Neural cell (in vitro differentiated cells): ENCODE data around the gene CHTF18. TPM values are rescaled to one million over a fixed set of nuclear protein-coding genes. Genes with fewer than 3 reads are reported as not detected.
"Not testable (repeated sequence)": the region's sequence is repeated elsewhere in the genome, so short reads cannot be mapped to it uniquely, and the experiment has no call there.

ENCODE experiments used
- H2AFZ ChIP-seq: fragments of 200-600, 300-800 bp; sonication (generic), shearing (Covaris generic); 2 replicates; pipeline ENCODE4 v1.6.0; 2014; ENCODE audit warnings: low read depth, mild to moderate bottlenecking, antibody characterized with exemption, low read length, moderate library complexity
- H3F3A ChIP-seq: fragments of 200-600 bp; shearing (Covaris generic); 2 replicates; pipeline ENCODE4 v1.6.1; 2016; ENCODE audit warnings: mild to moderate bottlenecking, moderate library complexity, mixed read lengths, antibody characterized with exemption, low read length; ENCODE audit not compliant: insufficient read depth, poor library complexity, severe bottlenecking
- H3K27ac ChIP-seq: fragments of 200-600, 300-800 bp; sonication (generic), shearing (Covaris generic); 2 replicates; pipeline ENCODE4 v1.5.1; 2014; ENCODE audit warnings: mild to moderate bottlenecking, low read length, moderate library complexity
- H3K27me3 ChIP-seq: fragments of 300-800, 200-600 bp; sonication (generic), shearing (Covaris generic); 2 replicates; pipeline ENCODE4 v1.6.0; 2014; ENCODE audit warnings: mild to moderate bottlenecking, low read depth, low read length, moderate library complexity; ENCODE audit not compliant: insufficient read depth
- H3K36me3 ChIP-seq: fragments of 300-800, 200-600 bp; sonication (generic), shearing (Covaris generic); 2 replicates; pipeline ENCODE4 v1.5.1; 2014; ENCODE audit warnings: mild to moderate bottlenecking, antibody characterized with exemption, low read length, moderate library complexity; ENCODE audit not compliant: insufficient read depth
- H3K4me2 ChIP-seq: fragments of 300-800, 200-600 bp; sonication (generic), shearing (Covaris generic); 2 replicates; pipeline ENCODE4 v1.6.0; 2014; ENCODE audit warnings: mild to moderate bottlenecking, low read length
- H3K4me3 ChIP-seq: fragments of 300-800, 200-600 bp; sonication (generic), shearing (Covaris generic); 2 replicates; pipeline ENCODE4 v1.5.1; 2014; ENCODE audit warnings: mild to moderate bottlenecking, low read length, moderate library complexity
- H3K79me2 ChIP-seq: fragments of 200-600 bp; shearing (Covaris generic); replicated peaks from 2 replicates; pipeline ENCODE4 v1.6.0; 2014; ENCODE audit warnings: mild to moderate bottlenecking, low read length, moderate library complexity; ENCODE audit not compliant: insufficient read depth
- H3K9ac ChIP-seq: fragments of 300-800, 200-600 bp; sonication (generic), shearing (Covaris generic); 2 replicates; pipeline ENCODE4 v1.6.1; 2016; ENCODE audit warnings: mild to moderate bottlenecking, low read length, mixed read lengths
- H3K9me2 ChIP-seq: fragments of 200-600 bp; shearing (Covaris generic); 2 replicates; pipeline ENCODE4 v1.6.1; 2016; ENCODE audit warnings: mild to moderate bottlenecking, low read length, mixed read lengths; ENCODE audit not compliant: insufficient read depth
- H3K9me3 ChIP-seq: fragments of 200-600, 300-800 bp; sonication (generic), shearing (Covaris generic); 2 replicates; pipeline ENCODE4 v1.6.1; 2016; ENCODE audit warnings: mild to moderate bottlenecking, mixed run types, low read length, moderate library complexity, mixed read lengths
- H4K20me1 ChIP-seq: fragments of 200-600 bp; shearing (Covaris generic); 2 replicates; pipeline ENCODE4 v1.6.1; 2016; ENCODE audit warnings: mild to moderate bottlenecking, mixed run types; ENCODE audit not compliant: insufficient read depth
- EP300 ChIP-seq: fragments of 450-650 bp; conservative IDR thresholded peaks from 2 replicates; pipeline ENCODE4 v1.6.1; 2014; ENCODE audit warnings: antibody characterized with exemption, mild to moderate bottlenecking, moderate library complexity; ENCODE audit not compliant: poor library complexity, severe bottlenecking
- EZH2 ChIP-seq: fragments of 200-600, 300-800 bp; shearing (Covaris generic), sonication (generic); IDR thresholded peaks from 2 replicates; pipeline ENCODE4 v1.6.1; 2014; ENCODE audit warnings: antibody characterized with exemption, low read length, borderline replicate concordance, mild to moderate bottlenecking; ENCODE audit not compliant: insufficient read depth, poor library complexity, severe bottlenecking
- MXI1 ChIP-seq: fragments of 450-650 bp; conservative IDR thresholded peaks from 2 replicates; pipeline ENCODE4 v1.6.1; 2014; ENCODE audit warnings: antibody characterized with exemption, mild to moderate bottlenecking; ENCODE audit not compliant: poor library complexity, severe bottlenecking
- POLR2AphosphoS5 ChIP-seq: IDR thresholded peaks from 2 replicates; pipeline ENCODE4 v1.6.1; 2012
- RAD21 ChIP-seq: fragments of 450-650 bp; conservative IDR thresholded peaks from 2 replicates; pipeline ENCODE4 v1.6.1; 2014; ENCODE audit warnings: antibody characterized with exemption, mild to moderate bottlenecking, moderate library complexity
- SMC3 ChIP-seq: fragments of 450-650 bp; conservative IDR thresholded peaks from 2 replicates; pipeline ENCODE4 v1.6.1; 2014; ENCODE audit warnings: antibody characterized with exemption, mild to moderate bottlenecking, moderate library complexity; ENCODE audit not compliant: poor library complexity
- TAF1 ChIP-seq: IDR thresholded peaks from 2 replicates; pipeline ENCODE4 v1.6.1; 2012; ENCODE audit warnings: low read depth
- polyA plus RNA-seq: library from polyadenylated mRNA; depleted of rRNA; stranded (reverse); fragments of >200 nt; gene quantifications from 2 replicates; pipeline ENCODE4 v1.2.3, GENCODE V29; 2014
- TF ChIP-seq, protein P1 (sequence below): fragments of 450-650 bp; IDR thresholded peaks from 2 replicates; pipeline ENCODE4 v1.5.1; 2014; ENCODE audit warnings: antibody characterized with exemption, mild to moderate bottlenecking, moderate library complexity; ENCODE audit not compliant: poor library complexity, severe bottlenecking
- TF ChIP-seq, protein P2 (sequence below): IDR thresholded peaks from 2 replicates; pipeline ENCODE4 v1.6.1; 2012; ENCODE audit warnings: borderline replicate concordance

Gene CHTF18
- polyA plus RNA-seq, 1 donor from 2014 or later, result 31.2 TPM

DNA sequence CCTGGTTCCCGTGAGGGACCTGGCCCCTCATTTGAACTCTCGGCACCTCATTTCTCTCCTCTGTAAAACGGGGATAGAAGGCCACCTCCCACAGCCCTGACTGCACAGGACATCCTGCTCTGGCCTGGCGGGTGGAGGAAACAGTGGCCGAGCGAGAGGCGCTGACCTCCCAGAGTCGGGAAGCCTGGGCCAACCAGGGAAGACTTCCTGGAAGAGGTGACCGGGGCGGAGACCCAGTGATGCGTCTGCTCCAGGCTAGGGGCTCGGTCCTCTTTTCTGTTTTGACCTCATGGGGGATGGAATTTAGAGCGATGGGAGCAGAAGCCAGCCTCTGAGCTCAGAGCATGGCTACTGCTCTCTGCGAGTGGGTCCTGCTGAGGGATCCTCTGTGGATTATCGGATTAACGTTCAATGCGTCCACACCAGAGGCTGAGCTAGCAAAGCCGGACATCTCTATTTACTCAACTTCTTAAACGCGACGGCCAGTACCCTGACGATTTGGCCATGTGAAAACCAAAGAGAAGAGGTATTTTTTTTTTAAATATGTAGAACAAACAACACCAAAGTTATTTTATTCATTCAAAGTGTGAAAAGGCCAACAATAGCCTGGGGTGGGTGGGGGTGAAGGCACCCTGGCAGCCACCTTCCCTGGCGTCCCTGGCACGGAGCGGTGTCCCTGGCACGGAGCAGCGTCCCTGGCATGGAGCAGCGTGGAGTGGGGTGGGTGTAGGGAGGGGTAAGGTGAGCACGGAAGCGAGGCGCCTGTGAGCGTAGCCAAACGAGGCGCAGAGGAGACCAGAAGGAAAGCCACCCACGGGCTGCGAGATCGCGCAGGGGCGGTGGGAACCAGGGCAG lies 37.0 kb upstream of the CHTF18 start:
- H3K4me2 ChIP-seq, result no peak overlapping the region
- no peak overlapping the region for H3K4me3 ChIP-seq
- no peaks in the 10 kb centered on the region for H3F3A ChIP-seq
- peak overlapping the region; percentile 29 for H3K9ac ChIP-seq
- no peak overlapping the region for H2AFZ ChIP-seq
- H3K9me2 ChIP-seq, result no peaks in the 10 kb centered on the region
- no peak overlapping the region for H3K27ac ChIP-seq
- peaks cover 2% of the 10 kb centered on the region for H3K9me3 ChIP-seq
- H3K36me3 ChIP-seq, result no peaks in the 10 kb centered on the region
- no peaks in the 10 kb centered on the region for H4K20me1 ChIP-seq
- TF ChIP-seq, protein P1, sequence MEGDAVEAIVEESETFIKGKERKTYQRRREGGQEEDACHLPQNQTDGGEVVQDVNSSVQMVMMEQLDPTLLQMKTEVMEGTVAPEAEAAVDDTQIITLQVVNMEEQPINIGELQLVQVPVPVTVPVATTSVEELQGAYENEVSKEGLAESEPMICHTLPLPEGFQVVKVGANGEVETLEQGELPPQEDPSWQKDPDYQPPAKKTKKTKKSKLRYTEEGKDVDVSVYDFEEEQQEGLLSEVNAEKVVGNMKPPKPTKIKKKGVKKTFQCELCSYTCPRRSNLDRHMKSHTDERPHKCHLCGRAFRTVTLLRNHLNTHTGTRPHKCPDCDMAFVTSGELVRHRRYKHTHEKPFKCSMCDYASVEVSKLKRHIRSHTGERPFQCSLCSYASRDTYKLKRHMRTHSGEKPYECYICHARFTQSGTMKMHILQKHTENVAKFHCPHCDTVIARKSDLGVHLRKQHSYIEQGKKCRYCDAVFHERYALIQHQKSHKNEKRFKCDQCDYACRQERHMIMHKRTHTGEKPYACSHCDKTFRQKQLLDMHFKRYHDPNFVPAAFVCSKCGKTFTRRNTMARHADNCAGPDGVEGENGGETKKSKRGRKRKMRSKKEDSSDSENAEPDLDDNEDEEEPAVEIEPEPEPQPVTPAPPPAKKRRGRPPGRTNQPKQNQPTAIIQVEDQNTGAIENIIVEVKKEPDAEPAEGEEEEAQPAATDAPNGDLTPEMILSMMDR, result no peak
- TF ChIP-seq POLR2AphosphoS5, result no peak
- TF ChIP-seq MXI1, result no peak
- TF ChIP-seq RAD21, result no peak
- no peak for TF ChIP-seq SMC3
- no peak for TF ChIP-seq EZH2
- no peak for TF ChIP-seq TAF1
- TF ChIP-seq, protein P2, sequence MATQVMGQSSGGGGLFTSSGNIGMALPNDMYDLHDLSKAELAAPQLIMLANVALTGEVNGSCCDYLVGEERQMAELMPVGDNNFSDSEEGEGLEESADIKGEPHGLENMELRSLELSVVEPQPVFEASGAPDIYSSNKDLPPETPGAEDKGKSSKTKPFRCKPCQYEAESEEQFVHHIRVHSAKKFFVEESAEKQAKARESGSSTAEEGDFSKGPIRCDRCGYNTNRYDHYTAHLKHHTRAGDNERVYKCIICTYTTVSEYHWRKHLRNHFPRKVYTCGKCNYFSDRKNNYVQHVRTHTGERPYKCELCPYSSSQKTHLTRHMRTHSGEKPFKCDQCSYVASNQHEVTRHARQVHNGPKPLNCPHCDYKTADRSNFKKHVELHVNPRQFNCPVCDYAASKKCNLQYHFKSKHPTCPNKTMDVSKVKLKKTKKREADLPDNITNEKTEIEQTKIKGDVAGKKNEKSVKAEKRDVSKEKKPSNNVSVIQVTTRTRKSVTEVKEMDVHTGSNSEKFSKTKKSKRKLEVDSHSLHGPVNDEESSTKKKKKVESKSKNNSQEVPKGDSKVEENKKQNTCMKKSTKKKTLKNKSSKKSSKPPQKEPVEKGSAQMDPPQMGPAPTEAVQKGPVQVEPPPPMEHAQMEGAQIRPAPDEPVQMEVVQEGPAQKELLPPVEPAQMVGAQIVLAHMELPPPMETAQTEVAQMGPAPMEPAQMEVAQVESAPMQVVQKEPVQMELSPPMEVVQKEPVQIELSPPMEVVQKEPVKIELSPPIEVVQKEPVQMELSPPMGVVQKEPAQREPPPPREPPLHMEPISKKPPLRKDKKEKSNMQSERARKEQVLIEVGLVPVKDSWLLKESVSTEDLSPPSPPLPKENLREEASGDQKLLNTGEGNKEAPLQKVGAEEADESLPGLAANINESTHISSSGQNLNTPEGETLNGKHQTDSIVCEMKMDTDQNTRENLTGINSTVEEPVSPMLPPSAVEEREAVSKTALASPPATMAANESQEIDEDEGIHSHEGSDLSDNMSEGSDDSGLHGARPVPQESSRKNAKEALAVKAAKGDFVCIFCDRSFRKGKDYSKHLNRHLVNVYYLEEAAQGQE, result no peak
- no peak for TF ChIP-seq EP300
- no peaks in the 10 kb centered on the region for H3K79me2 ChIP-seq
- no peaks in the 10 kb centered on the region for H3K27me3 ChIP-seq

DNA sequence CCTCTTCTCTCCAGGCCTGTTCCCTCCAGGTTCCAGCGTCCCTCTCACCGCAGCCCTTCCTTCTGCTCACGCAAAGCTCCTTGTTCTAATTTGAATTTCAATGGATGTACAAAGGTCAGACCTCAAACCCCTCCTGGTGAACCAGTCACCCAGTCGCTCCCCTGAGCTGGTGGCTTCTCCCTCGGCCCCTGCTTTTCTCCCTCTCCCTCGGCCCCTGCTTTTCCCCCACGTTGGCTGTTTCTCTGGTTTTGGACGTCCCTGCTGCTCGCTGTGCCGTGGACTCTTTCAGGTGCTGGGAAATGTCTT lies 36.5 kb upstream of the CHTF18 start:
- Histone ChIP-seq H3K36me3 (no peaks in the 10 kb centered on the region), H3K27ac (no peak overlapping the region), H3K9me2 (no peaks in the 10 kb centered on the region), H3K9ac (peak overlapping the region; percentile 29), H2AFZ (no peak overlapping the region), H3K4me3 (no peak overlapping the region), H3F3A (no peaks in the 10 kb centered on the region), H3K4me2 (no peak overlapping the region), H3K27me3 (no peaks in the 10 kb centered on the region), H3K79me2 (no peaks in the 10 kb centered on the region), H4K20me1 (no peaks in the 10 kb centered on the region), H3K9me3 (peaks cover 4% of the 10 kb centered on the region)
- TF ChIP-seq EP300 (no peak), TAF1 (no peak), POLR2AphosphoS5 (no peak), MXI1 (no peak), RAD21 (no peak), EZH2 (no peak), SMC3 (no peak)
- TF ChIP-seq, protein P1, result no peak
- TF ChIP-seq, protein P2, result no peak

DNA sequence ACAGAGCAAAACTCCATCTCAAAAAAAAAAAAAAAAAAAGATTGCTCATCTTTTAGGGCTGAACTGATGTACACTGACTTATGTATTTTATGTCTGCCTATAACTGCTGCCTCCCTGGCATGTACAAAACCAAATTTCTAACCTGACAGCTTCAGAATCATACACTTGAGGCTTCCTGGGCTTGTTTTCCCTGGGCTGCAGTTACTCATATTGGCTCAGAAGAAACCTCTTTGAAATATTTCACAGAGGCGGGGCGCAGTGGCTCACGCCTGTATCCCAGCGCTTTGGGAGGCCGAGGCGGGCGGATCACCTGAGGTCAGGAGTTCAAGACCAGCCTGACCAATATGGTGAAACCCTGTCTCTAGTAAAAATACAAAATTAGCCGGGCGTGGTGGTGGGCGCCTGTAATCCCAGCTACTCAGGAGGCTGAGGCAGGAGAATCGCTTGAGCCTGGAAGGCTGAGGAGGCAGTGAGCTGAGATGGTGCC lies 34.3 kb upstream of the CHTF18 start:
- H2AFZ ChIP-seq, H3K27ac ChIP-seq, H3K79me2 ChIP-seq, H3K9me3 ChIP-seq, H3K36me3 ChIP-seq, H3K9me2 ChIP-seq, H3K27me3 ChIP-seq, H3K4me2 ChIP-seq, H3F3A ChIP-seq, H4K20me1 ChIP-seq, H3K9ac ChIP-seq, H3K4me3 ChIP-seq: not testable (repeated sequence)
